ENCODE data around the gene TSHZ2.

TSHZ2 gene

DNA sequence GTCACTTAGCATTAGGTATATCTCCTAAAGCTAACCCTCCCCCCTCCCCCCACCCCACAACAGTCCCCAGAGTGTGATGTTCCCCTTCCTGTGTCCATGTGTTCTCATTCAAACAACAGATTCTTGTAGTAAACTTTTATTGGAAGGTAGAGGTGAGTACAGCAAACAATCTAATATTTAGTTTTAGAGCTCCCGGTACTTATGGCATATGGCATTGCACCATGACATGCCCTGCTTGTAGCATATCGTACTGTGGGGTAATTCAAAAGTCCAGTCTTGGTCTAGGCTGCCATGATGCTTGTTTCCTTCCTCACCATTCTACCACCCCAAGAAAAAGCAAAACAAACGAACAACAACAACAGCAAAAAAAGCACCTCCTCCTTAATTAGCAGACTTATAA is 332.0 kb downstream of the TSHZ2 start:
- no peaks in the 10 kb centered on the region for H3K27me3 ChIP-seq (ENCODE audit: insufficient read depth, insufficient read length)
- TF ChIP-seq YY1 (IDR thresholded peaks at IDR 0.05; ENCODE audit: insufficient read depth, insufficient read length) = no peak
- no peak for TF ChIP-seq SUZ12 (IDR thresholded peaks at IDR 0.05; ENCODE audit: extremely low read depth, insufficient read depth, insufficient read length)
- no peak for TF ChIP-seq ZNF274 (IDR thresholded peaks at IDR 0.05; ENCODE audit: low read depth, low read length)
- H3K4me3 ChIP-seq (ENCODE audit: insufficient read length, low read depth) = no peak overlapping the region
- no peaks in the 10 kb centered on the region for H3K36me3 ChIP-seq (ENCODE audit: insufficient read depth, insufficient read length, low read length)
- no peaks in the 10 kb centered on the region for H3K4me1 ChIP-seq (ENCODE audit: insufficient read depth, insufficient read length)
- H3K9me3 ChIP-seq (ENCODE audit: insufficient read depth, low read length) = no peaks in the 10 kb centered on the region
- DNase-seq (ENCODE audit: low read depth, low spot score) = no peak
- no peak overlapping the region for H3K9ac ChIP-seq (ENCODE audit: insufficient read length, low read depth)

DNA sequence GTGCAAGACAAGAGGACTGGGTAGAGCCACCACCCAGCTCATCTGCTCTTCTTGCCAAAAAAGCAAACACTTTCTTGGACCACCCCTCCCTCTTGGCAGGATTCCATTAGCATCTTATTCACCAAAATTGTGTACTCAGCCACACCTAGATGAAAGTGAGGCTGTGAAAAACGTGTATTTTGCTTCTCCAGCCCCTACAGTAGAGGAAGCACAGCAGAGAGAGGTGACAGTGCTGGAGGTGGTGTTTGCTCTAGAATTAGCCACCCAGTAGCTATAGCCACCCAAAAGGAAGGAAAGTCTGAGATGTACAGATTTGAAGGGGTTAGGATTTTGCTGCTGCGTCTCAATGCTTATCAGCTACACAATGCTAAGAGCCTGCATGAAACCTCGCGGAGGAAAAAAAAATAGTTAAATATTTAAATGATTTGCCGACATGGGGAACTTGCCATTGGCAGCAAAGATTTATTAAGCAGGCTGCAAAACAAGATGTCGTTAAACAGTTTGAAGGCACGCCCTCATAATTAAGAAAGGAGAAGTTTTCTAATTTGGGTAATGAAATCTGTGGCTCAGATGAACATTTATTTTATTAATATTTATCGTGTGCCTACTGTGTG is 334.1 kb downstream of the TSHZ2 start:
- Histone ChIP-seq H3K4me1 (ENCODE audit: insufficient read depth, insufficient read length) (no peaks in the 10 kb centered on the region), H3K9me3 (ENCODE audit: insufficient read depth, low read length) (peaks cover 9% of the 10 kb centered on the region; the same call in 1 of the 2 replicates), H3K27me3 (ENCODE audit: insufficient read depth, insufficient read length) (no peaks in the 10 kb centered on the region), H3K9ac (ENCODE audit: insufficient read length, low read depth) (no peak overlapping the region), H3K36me3 (ENCODE audit: insufficient read depth, insufficient read length, low read length) (no peaks in the 10 kb centered on the region), H3K4me3 (ENCODE audit: insufficient read length, low read depth) (no peak overlapping the region)
- no peak for DNase-seq (ENCODE audit: low read depth, low spot score)
- TF ChIP-seq SUZ12 (IDR thresholded peaks at IDR 0.05; ENCODE audit: extremely low read depth, insufficient read depth, insufficient read length) (no peak), YY1 (IDR thresholded peaks at IDR 0.05; ENCODE audit: insufficient read depth, insufficient read length) (no peak), ZNF274 (IDR thresholded peaks at IDR 0.05; ENCODE audit: low read depth, low read length) (no peak)

- H3K4me3 ChIP-seq (ENCODE audit: insufficient read length, low read depth) = no peak overlapping the region
- DNase-seq (ENCODE audit: low read depth, low spot score) = no peak
- H3K4me1 ChIP-seq (ENCODE audit: insufficient read depth, insufficient read length) = no peaks in the 10 kb centered on the region
- no peaks in the 10 kb centered on the region for H3K36me3 ChIP-seq (ENCODE audit: insufficient read depth, insufficient read length, low read length)
- H3K9me3 ChIP-seq (ENCODE audit: insufficient read depth, low read length) = peaks cover 9% of the 10 kb centered on the region; the same call in 1 of the 2 replicates
- H3K27me3 ChIP-seq (ENCODE audit: insufficient read depth, insufficient read length) = no peaks in the 10 kb centered on the region
- TF ChIP-seq YY1 (IDR thresholded peaks at IDR 0.05; ENCODE audit: insufficient read depth, insufficient read length) = no peak
- TF ChIP-seq ZNF274 (IDR thresholded peaks at IDR 0.05; ENCODE audit: low read depth, low read length) = no peak
- TF ChIP-seq SUZ12 (IDR thresholded peaks at IDR 0.05; ENCODE audit: extremely low read depth, insufficient read depth, insufficient read length) = no peak
- H3K9ac ChIP-seq (ENCODE audit: insufficient read length, low read depth) = no peak overlapping the region
Measured at GRCh38 chr20:53307964-53308597, 335.9 kb downstream of the TSHZ2 start.

- H3K36me3 ChIP-seq (ENCODE audit: insufficient read depth, insufficient read length, low read length) = no peaks in the 10 kb centered on the region
- H3K4me3 ChIP-seq (ENCODE audit: insufficient read length, low read depth) = no peak overlapping the region
- no peak for TF ChIP-seq SUZ12 (IDR thresholded peaks at IDR 0.05; ENCODE audit: extremely low read depth, insufficient read depth, insufficient read length)
- no peak for TF ChIP-seq ZNF274 (IDR thresholded peaks at IDR 0.05; ENCODE audit: low read depth, low read length)
- TF ChIP-seq YY1 (IDR thresholded peaks at IDR 0.05; ENCODE audit: insufficient read depth, insufficient read length) = no peak
- H3K9ac ChIP-seq (ENCODE audit: insufficient read length, low read depth) = no peak overlapping the region
- H3K27me3 ChIP-seq (ENCODE audit: insufficient read depth, insufficient read length) = no peaks in the 10 kb centered on the region
- peaks cover 9% of the 10 kb centered on the region; the same call in 1 of the 2 replicates for H3K9me3 ChIP-seq (ENCODE audit: insufficient read depth, low read length)
- DNase-seq (ENCODE audit: low read depth, low spot score) = no peak
- H3K4me1 ChIP-seq (ENCODE audit: insufficient read depth, insufficient read length) = no peaks in the 10 kb centered on the region
Measured at GRCh38 chr20:53309515-53309914, 337.4 kb downstream of the TSHZ2 start.

DNA sequence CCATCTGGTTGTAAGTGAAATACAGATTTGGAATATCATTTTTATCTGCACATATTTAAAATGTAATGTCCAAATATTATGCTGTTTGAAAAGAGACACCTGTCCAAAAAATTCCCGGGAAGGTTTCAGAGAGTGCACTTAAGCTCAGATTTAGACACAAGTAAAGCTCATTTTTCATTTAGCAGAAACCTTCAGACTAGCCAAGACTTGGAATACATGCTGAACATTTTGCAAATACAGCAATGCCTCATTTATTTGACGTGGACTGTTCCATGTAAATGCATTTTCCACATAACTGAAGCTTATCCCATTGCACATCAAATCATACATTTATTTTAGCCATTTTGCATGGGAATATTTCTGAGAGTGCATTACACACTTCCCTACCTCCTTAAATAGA is 340.8 kb downstream of the TSHZ2 start:
- Histone ChIP-seq H3K4me3 (ENCODE audit: insufficient read length, low read depth) (no peak overlapping the region), H3K9me3 (ENCODE audit: insufficient read depth, low read length) (peaks cover 9% of the 10 kb centered on the region; the same call in 1 of the 2 replicates), H3K4me1 (ENCODE audit: insufficient read depth, insufficient read length) (no peaks in the 10 kb centered on the region), H3K27me3 (ENCODE audit: insufficient read depth, insufficient read length) (no peaks in the 10 kb centered on the region), H3K9ac (ENCODE audit: insufficient read length, low read depth) (no peak overlapping the region), H3K36me3 (ENCODE audit: insufficient read depth, insufficient read length, low read length) (no peaks in the 10 kb centered on the region)
- TF ChIP-seq YY1 (IDR thresholded peaks at IDR 0.05; ENCODE audit: insufficient read depth, insufficient read length) = no peak
- TF ChIP-seq SUZ12 (IDR thresholded peaks at IDR 0.05; ENCODE audit: extremely low read depth, insufficient read depth, insufficient read length) = no peak
- TF ChIP-seq ZNF274 (IDR thresholded peaks at IDR 0.05; ENCODE audit: low read depth, low read length) = no peak
- DNase-seq (ENCODE audit: low read depth, low spot score) = no peak

- Histone ChIP-seq H3K9ac (ENCODE audit: insufficient read length, low read depth) (no peak overlapping the region), H3K27me3 (ENCODE audit: insufficient read depth, insufficient read length) (no peaks in the 10 kb centered on the region), H3K36me3 (ENCODE audit: insufficient read depth, insufficient read length, low read length) (no peaks in the 10 kb centered on the region), H3K4me1 (ENCODE audit: insufficient read depth, insufficient read length) (no peaks in the 10 kb centered on the region), H3K4me3 (ENCODE audit: insufficient read length, low read depth) (no peak overlapping the region), H3K9me3 (ENCODE audit: insufficient read depth, low read length) (no peaks in the 10 kb centered on the region)
- no peak for TF ChIP-seq SUZ12 (IDR thresholded peaks at IDR 0.05; ENCODE audit: extremely low read depth, insufficient read depth, insufficient read length)
- TF ChIP-seq YY1 (IDR thresholded peaks at IDR 0.05; ENCODE audit: insufficient read depth, insufficient read length) = no peak
- TF ChIP-seq ZNF274 (IDR thresholded peaks at IDR 0.05; ENCODE audit: low read depth, low read length) = no peak
- DNase-seq (ENCODE audit: low read depth, low spot score) = peak; percentile 42
Measured at GRCh38 chr20:53316206-53316937, 344.2 kb downstream of the TSHZ2 start.

GRCh38 chr20:53319200-53319599 is 347.0 kb downstream of the TSHZ2 start:
- H3K4me3 ChIP-seq (ENCODE audit: insufficient read length, low read depth) = no peak overlapping the region
- TF ChIP-seq SUZ12 (IDR thresholded peaks at IDR 0.05; ENCODE audit: extremely low read depth, insufficient read depth, insufficient read length) (no peak), ZNF274 (IDR thresholded peaks at IDR 0.05; ENCODE audit: low read depth, low read length) (no peak), YY1 (IDR thresholded peaks at IDR 0.05; ENCODE audit: insufficient read depth, insufficient read length) (no peak)
- no peaks in the 10 kb centered on the region for H3K36me3 ChIP-seq (ENCODE audit: insufficient read depth, insufficient read length, low read length)
- no peak for DNase-seq (ENCODE audit: low read depth, low spot score)
- H3K9me3 ChIP-seq (ENCODE audit: insufficient read depth, low read length) = no peaks in the 10 kb centered on the region
- no peaks in the 10 kb centered on the region for H3K27me3 ChIP-seq (ENCODE audit: insufficient read depth, insufficient read length)
- no peaks in the 10 kb centered on the region for H3K4me1 ChIP-seq (ENCODE audit: insufficient read depth, insufficient read length)
- H3K9ac ChIP-seq (ENCODE audit: insufficient read length, low read depth) = no peak overlapping the region

Measured in NT2/D1 (cell line).